ENCODE measurements around the gene INPPL1. TPM values are rescaled to one million over a fixed set of nuclear protein-coding genes. Genes with fewer than 3 reads are reported as not detected.

Gene INPPL1
- total RNA-seq, 1 experiment from 2014 or later, result 214 TPM

GRCh38 chr11:72257570-72257969, 33.0 kb downstream of the INPPL1 start:
- Histone ChIP-seq H3K9ac (ENCODE audit: extremely low read depth, insufficient read length, low read length) (no peak overlapping the region), H3K27me3 (ENCODE audit: insufficient read depth, low read length) (no peaks in the 10 kb centered on the region; the same call in 1 of the 2 replicates), H3K4me2 (ENCODE audit: insufficient read depth, insufficient read length, low read length) (no peak overlapping the region), H2AK5ac (ENCODE audit: insufficient read length, low read length) (no peak overlapping the region), H3K27ac (ENCODE audit: insufficient read length, low read depth, low read length) (no peak overlapping the region), H2BK20ac (ENCODE audit: low read depth, low read length, poor library complexity, severe bottlenecking) (no peak overlapping the region), H2BK5ac (ENCODE audit: insufficient read length, low read length) (no peak overlapping the region), H3K4me1 (ENCODE audit: insufficient read depth, low read length) (no peaks in the 10 kb centered on the region), H3K14ac (ENCODE audit: insufficient read depth, low read length) (no peak overlapping the region), H3K56ac (ENCODE audit: insufficient read length, low read depth, low read length) (no peak overlapping the region), H4K20me1 (ENCODE audit: control insufficient read depth, insufficient read depth, insufficient read length) (no peaks in the 10 kb centered on the region), H2BK15ac (ENCODE audit: low read depth, low read length) (no peak overlapping the region), H4K91ac (ENCODE audit: insufficient read length, low read depth, low read length) (no peak overlapping the region), H2BK12ac (ENCODE audit: insufficient read length, low read depth, low read length) (no peak overlapping the region), H2AFZ (ENCODE audit: low read length) (no peak overlapping the region), H3T11ph (ENCODE audit: low read length) (no peak overlapping the region), H3K9me3 (ENCODE audit: control insufficient read depth, low read depth, low read length) (no peaks in the 10 kb centered on the region), H4K8ac (replicated peaks; ENCODE audit: insufficient read length, low read depth, low read length) (no peak overlapping the region), H3K79me2 (ENCODE audit: insufficient read depth, low read length) (no peaks in the 10 kb centered on the region), H3K4ac (ENCODE audit: low read depth, low read length) (no peak overlapping the region), H3K79me1 (ENCODE audit: insufficient read depth, low read depth, low read length, poor library complexity, severe bottlenecking) (no peaks in the 10 kb centered on the region), H3K18ac (ENCODE audit: insufficient read length, low read depth, low read length) (no peak overlapping the region), H2BK120ac (ENCODE audit: low read depth, low read length, poor library complexity, severe bottlenecking) (no peak overlapping the region), H3K23me2 (ENCODE audit: insufficient read length, low read depth, low read length, poor library complexity, severe bottlenecking) (no peaks in the 10 kb centered on the region), H3K23ac (ENCODE audit: insufficient read length, low read depth, low read length) (no peak overlapping the region), H4K5ac (ENCODE audit: insufficient read length, low read depth, low read length) (no peak overlapping the region)
- no peak for TF ChIP-seq CTCF (conservative IDR thresholded peaks at IDR 0.05)
- H3K4me1 Mint-ChIP-seq, result peaks cover 10 to 11% of the 10 kb centered on the region in 2 experiments
- no CpG with 5 or more reads among the region's 2 CpGs for WGBS (ENCODE audit: extremely low coverage, insufficient read length, low lambda C conversion rate)
- H3K36me3 Mint-ChIP-seq (ENCODE audit: insufficient read depth in 1 of 3, low read depth in 3 of 3), result peaks cover 0 to 8% (median 0%) of the 10 kb centered on the region in 3 experiments; a peak in 2 of 7 replicates
- H3K4me3 Mint-ChIP-seq, result no peak overlapping the region
- no peak overlapping the region for H3K27ac Mint-ChIP-seq
- no peak for DNase-seq
- peaks cover 4 to 17% of the 10 kb centered on the region in 2 experiments; a peak in 4 of 5 replicates for H3K9me3 Mint-ChIP-seq
- peaks cover 9% of the 10 kb centered on the region for H3K27me3 Mint-ChIP-seq (ENCODE audit: low read depth)
